ENCODE data around the gene ZKSCAN2.
A peak's percentile ranks its signal among the peaks of the same experiment; 100 is the strongest.

Gene ZKSCAN2

DNA sequence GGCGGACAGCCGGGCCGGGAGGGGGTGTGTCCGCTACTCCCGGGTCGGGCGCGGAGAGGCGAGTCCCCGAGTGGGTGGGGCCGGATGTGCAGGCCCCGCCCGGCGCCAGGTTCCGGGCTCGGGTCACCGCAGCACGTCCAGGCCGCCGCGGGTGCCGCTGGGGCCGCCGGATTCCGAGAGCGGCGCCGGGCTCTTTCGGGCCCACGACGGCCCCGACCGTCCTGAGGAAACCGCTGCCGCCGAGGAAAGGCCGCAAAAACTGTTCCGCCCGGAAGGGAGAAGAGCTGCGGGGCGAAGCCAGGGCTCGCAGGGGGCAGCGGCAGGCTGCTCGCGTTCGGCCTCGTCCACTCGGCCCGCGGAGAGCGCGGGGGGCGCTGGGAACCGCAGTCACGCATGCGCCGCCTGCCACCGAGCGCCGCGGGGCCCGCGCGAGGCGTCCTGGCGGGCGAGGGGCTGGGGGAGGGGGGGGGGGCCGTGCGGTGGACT, at the start of gene ZKSCAN2:
ZKSCAN2 (minus strand) TSS at position 376 of the 486 bp plus-strand sequence. CDS start 718 bp downstream, outside the sequence.
- peak; percentile 68 to 85 for DNase-seq

DNA sequence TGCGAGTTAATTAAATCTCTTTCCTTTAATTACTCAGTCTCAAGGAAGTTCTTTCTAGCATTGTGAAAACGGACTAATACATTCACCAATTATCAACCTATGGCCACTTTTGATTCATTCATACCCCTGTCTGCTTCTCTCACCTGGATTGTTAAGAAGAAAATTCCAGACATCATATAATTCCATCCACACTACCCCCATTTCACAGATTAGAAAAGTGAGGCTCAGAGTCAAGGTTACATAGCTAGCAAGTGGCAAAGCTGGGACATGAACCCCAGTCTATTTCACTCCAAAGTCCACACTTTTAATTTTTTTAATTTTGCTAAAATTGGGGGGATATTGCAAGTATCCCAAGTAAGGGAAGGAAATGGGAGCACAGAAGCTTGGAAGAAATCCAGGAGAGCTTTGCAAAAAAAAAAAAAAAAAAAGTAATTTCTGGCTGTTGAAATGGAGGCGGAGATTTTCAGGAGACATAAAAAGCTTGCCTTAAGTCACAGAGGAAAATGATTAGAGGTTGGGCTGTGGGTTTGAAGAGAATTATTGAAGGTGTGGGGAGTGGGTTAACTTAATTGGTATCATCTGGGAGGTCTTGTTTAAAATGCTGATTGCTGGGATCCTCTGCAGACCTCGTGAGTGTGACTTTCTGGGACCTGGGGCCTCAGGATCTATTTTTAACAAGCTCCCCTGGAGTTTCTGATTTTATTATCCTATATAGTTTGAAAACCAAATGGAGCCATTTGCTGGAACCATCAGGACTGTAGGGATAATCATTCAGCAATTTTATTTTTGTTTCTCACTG, 42.3 kb upstream of the ZKSCAN2 start:
- no peak for DNase-seq

DNA sequence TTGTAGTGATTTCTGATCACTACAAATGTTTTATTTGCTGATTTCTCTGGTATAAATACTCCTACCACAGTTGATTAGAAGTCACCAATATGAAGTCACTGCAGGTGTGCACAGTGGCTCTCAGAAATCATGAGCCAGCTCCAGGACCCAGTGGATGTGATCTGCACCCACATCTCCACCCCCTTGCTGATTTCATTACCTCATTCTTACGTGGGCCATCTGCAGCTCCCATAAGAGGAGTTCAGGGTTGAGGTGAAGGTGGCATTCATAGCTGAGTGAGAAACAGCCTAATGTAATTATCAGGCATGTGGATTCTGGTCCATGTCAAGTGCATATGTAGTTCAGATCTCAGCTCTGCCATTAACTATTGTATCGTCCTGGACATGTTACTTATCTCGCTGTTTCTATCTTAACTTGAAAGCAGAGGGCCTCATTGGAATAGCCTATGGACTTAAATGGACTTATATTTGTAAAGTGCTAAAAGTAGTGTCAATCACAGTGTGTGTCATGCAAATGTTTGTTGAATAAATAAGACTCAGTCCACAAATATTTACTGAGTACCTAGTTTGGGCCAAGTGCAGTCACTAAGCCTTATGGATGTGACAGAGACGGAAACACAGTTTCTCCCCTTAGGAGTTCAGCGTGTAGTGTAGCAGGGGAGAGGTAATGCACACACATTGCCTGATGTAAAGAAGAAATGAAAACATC, 40.7 kb upstream of the ZKSCAN2 start:
- DNase-seq = no peak

DNA sequence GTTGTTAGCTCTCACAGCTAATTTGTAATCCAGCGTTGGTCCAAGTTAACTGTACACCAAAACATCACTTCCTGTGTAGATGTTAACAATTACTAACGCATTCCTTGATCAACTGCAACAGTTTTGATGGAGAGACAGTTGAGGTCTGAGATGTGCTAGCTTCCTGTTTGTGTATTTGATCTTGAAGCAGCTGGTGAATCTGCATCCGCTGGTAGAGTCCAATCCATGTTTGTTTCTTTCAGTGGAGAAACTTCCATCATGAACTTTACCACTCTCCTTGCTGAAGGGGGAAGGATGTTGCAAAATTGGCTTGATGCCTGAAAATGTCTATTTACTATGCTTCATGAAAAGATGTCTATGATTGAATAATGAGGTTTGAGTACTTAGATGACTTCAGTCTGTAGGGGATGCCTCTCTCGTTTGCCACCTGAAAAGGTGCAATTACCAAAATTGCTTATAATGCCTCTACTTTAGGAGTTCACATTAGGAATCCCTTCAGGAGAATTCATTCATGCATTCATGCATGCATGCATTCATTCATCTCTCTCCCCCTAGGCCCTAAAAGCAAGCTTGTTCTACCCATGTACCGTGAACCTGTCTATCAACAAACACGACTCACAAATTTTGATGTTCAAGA, 39.6 kb upstream of the ZKSCAN2 start:
- no peak for DNase-seq

DNA sequence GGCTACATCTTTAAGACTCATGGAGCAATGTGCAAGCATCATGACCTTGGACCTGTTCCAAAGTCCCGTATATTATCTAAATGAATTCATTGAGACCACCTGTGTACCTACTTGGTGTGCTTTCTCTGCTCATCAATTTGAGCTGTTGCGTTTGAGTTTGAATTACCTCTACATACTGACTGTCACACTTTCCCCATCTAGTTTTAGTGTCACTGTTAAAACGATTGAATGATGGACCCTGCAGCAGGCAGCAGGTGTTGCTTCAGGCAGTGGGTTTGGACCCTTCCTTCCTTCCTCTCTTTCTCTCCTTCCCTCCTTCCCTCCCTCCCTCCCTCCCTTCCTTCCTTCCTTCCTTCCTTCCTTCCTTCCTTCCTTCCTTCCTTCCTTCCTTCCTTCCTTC, 33.9 kb upstream of the ZKSCAN2 start:
- DNase-seq = no peak

DNA sequence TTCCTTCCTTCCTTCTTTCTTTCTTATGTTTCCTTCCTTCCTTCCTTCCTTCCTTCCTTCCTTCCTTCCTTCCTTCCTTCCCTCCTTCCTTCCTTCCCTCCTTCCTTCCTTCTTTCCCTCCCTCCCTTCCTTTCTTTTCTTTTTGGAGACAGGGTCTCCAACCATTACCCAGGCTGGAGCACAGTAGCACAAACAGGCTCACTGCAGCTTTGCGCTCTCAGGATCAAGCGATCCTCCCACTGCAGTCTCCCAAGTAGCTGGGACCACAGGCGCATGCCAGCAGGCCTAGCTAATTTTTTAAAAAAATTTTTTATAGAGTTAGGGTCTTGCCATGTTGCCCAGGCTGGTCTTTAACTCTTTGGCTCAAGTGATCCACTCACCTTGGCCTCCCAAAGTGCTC, 31.8 kb upstream of the ZKSCAN2 start:
- no peak for DNase-seq

DNA sequence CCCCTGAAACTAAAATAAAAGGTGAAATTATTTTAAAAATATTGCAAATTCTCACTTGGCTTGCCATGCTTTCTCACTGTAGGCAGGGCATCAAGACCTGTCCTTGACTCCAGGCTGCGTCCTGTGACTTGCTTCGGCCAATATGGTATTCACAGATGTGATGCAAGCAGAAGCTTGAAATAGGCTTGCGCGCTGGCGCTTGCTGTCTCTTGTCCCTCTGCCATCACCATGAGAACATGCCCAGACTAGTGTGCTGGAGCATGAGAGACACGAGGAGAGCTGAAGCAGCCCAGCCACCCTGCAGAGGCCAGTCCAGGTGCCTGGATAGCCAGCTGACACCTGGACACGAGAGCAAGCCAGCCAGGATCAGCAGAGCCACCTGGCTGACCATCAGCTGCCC, 21.8 kb upstream of the ZKSCAN2 start:
- no peak for DNase-seq

DNA sequence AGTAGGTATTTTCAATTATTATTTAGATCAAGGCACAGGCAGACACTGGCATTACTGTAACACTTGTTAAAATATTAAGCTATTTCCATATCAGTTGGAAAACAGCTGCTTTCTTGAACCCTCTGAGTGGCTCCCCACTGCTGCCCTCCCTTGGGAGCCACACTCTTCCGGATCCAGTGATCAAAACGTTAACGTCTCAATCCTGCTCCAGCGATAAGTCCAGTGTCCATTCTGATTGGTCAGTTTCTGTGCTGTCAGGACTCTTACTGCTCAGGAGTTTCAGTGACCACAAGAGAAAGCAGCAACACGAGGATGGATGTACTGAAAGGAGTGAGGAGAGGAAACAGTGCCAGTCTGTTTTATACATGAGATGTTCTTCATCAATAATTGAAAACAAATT, 13.8 kb upstream of the ZKSCAN2 start:
- DNase-seq = no peak

DNA sequence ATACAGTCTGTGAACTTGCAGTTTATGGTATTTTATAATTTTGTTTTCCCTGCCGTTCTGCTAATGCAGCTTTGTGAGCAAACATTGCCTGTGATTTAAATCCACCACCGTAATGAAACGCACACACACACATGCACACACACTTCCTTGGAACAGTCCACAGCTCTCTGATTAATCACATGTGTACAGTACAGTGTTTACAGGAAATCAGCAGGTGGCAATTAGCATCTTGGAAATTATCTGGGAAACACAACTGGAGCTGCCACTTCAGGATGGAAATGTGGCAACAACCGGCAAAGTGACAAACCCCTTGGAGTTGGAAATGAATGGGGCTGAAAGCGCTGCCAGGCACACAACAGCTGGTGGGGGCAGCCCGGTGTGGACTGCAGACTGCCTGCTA, 12.9 kb upstream of the ZKSCAN2 start:
- no peak for DNase-seq

DNA sequence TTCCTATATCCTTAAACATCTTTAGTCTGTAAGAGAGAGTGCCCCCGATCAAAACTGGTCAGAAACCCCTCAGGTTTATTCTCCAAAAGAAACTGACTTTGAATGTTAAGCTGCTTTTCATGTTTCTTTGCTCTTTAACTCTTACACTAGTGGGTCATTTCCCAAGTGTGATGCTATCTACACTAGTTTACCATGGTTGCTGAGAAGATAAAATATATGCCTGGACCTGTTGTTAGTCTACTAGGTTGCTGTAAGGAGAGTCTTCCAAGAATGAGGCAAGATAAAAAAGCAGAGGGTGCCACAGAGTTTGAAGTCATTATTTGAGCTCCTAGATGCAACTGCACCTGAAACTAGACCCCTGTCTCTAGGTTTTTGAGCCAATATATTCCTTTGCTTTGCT, 12.2 kb upstream of the ZKSCAN2 start:
- DNase-seq = no peak

DNA sequence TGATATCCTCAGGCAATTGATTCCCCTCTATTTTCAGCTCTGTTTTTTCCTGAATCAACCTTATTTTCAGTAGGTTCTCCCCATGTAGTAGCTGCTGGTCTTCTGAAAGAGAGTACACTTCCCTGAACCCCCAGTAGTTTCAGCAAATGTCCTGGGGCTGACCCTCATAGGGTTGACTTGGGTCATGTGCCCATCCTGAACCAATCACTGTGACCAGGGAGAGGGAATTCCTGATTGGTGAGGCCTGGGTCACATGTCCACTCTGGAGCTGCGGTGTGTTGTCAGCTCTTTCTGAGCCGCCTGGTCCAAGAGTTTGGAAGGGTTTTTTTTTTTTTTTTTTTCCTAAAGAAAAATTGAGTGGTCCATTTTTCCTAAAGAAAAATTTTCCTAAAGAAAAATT, 8.3 kb upstream of the ZKSCAN2 start:
- no peak for DNase-seq

DNA sequence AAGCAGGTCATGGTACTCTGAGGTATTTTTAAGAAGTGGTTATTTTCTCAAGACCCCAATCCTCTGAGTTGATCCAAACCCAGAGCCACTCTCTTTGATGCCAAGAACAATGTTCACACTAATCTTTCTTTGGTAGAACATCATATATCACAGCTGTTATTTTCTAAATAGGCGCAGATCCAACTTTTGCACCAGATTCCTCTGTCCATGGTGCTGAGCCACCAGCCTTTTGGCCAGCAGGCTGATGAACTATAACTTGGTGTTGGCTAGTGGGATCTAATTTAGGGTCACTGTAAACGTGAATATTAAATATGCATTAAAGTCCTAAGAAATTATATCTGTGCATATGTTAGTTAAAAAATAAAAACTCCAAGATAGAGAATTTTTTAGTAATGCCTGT, 7.0 kb upstream of the ZKSCAN2 start:
- DNase-seq = no peak

DNA sequence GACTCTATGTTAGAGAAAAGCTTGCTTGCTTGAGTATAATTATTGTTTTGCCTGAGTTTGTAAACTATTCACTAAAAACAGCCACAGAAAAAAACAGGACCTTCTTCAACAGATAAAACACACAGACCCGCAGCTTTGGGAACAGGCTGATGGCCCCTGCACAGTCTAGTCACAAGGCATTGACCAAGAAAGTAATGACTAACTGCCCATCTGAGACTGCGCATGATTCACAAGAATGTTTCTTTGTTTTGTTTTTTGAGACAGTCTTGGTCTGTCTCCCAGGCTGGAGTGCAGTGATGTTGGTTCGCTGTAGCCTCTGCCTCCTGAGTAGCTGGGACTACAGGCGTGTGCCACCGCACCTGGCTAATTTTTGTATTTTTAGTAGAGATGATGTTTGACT, 2.8 kb upstream of the ZKSCAN2 start:
- no peak for DNase-seq

DNA sequence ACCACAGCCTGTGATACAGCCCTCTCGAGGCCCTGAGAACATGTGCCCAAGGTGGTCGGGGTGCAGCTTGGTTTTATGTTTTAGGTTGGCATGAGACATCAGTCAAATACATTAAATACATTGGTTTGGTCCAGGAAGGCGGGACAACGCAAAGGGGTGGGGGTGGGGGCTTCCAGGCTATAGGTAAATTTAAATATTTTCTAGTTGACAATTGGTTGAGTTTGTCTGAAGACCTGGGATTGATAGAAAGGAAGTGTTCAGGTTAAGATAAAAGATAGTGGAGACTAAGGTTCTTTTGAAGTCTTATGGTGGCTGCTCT, 1.2 kb upstream of the ZKSCAN2 start:
- no peak for DNase-seq

DNA sequence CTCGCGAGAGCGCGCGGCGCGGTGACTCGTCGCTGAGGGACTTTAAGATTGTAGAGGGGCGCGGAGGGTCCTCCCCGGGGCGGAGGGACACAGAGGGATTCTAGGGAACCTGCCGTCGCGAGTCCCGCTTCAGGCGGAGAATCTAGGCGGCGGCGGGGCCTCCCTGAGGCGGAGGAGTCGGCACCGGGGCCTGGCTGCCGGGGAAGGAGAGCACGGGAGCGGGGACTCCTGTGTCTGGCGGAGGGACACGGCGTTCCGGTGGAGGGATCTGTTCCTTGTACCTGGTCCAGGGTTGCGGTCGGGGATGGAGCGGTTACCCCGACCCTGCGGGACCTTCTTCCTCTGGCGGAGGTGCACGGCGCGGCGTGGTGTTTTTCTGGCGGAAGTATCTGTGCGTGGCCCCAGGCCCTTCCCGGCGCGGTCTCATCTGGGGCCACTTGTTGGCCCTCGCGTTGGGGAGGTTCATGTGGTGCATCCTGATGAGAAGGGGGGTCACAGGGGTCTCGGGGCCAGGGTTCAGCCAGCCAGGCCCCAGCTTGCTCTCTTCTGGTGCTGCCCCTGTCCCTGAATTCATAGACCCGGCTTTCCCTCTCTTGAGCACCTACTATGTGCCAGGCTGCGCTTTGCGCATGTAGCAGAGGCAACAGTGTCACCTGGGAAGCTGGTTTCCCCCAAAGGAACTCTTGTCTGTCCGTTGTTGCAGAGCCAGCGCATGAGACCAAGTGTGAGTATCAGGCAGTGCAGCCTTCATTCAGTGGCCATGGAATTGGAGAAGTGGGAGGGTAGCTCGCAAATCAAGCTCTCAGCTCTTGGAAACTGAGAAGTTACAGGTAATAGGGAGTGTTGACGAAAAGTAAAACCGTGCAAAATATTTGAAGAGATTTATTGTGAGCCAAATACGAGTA, 563 bp upstream of the ZKSCAN2 start:
- peak in 1 of 2 donors; percentile 68 for DNase-seq

DNA sequence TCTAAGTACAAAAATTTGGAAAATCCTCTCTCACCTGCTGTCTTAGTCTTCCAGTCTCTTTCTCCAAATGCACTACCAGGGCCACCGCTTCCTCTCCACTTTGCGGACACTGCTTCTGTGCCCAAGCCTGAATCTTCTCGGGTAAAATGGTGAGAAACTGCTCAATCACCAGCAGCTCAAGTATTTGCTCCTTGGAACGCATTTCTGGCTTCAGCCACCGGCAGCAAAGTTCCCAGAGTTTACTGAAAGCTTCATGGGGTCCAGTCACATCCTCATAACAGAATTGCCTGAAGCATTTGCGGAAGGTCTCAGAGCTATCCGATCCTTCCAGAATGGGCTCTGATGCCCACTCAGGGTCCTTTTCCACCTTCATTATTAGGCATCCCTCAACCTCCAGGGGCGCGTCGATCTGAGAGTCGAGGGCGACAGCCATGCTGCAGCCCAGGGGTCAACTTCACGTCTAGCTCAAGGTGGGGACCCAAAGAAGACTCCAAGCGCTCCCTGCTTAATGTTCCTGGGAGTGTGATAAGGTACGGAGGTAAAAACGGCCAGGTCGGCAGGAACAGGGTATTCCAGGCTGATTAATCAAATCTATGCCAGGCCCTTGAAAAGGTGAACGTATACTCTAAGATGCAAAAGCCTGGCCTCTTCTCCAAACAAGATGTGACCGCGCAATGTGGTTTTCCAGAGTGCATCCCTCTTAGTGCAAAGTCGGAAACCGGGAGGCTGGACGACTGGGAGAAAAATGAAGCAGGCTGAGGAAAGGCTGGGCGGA, 763 bp downstream of the ZKSCAN2 start:
- DNase-seq = no peak

DNA sequence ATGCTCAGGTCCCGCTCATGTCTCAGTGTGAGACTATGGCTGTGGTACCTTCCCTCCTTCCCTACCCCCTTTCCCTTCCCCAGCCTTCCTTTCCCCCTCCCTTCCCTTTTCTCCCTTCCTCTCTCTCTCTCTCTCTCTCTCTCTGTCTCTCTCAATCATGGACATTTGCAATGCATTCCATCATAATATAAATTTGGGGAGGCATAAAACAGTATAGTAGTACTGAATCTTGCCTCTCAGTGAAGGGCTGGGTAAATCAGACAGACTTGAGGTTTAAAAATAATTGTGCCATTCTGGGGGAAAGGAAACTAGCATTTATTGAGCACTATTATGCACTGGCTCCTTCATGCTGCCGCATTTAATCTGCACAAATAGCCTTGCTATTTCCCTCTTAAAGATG, 4.3 kb downstream of the ZKSCAN2 start:
- DNase-seq = no peak

DNA sequence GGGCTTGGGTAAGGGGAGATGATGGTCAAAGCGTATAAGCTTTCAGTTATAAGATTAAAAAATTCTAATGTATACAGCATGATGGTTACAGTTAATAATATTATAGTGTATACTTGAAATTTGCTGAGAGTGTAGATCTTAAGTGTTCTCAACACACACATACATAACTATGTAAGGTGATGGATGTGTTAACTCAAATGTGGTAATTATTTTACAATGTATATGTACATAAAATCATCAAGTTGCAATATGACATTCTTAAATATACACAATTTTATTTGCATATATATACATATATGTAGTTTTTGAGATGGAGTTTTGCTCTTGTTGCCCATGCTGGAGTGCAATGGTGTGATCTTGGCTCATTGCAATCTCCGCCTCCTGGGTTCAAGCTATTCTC, 7.2 kb downstream of the ZKSCAN2 start:
- no peak for DNase-seq

DNA sequence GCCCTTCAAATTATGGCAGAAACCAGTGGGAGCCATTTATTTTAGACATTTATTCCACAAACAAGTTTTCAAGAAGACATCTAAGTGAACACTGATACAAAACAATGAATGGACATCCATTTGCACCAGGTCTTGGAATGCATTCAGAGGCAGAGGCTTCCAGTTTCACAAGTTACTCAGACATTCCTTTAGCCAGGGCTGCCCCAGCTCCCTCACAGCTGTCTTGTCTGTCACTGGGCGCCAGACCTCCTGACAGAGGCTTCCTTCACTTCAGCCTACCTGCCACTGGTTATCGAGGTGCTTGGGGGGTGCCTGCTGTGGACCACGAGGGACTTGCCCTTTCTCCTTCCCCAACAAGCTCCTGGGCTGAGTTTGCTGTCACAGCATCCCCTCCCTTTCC, 21.7 kb downstream of the ZKSCAN2 start:
- DNase-seq = no peak

DNA sequence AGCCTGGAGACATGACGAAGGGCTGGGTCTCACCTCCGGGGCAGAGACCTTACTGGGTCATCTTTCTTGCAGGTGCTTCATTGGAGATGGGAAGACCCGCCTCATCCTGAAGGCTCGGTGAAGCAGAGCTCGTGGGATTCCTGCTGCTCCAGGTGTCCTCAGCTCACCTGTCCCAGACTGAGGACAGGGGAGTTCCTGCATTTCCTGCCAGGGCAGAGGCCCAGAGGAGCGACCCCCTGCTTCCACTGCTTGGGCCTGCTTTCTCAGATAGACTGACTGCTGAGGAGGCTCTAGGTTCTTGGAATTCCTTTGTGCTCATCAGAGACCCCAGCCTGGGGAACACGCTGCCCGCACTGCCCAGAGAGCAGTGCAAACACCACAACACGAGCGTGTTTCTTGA, 29.3 kb downstream of the ZKSCAN2 start:
- DNase-seq = no peak

DNA sequence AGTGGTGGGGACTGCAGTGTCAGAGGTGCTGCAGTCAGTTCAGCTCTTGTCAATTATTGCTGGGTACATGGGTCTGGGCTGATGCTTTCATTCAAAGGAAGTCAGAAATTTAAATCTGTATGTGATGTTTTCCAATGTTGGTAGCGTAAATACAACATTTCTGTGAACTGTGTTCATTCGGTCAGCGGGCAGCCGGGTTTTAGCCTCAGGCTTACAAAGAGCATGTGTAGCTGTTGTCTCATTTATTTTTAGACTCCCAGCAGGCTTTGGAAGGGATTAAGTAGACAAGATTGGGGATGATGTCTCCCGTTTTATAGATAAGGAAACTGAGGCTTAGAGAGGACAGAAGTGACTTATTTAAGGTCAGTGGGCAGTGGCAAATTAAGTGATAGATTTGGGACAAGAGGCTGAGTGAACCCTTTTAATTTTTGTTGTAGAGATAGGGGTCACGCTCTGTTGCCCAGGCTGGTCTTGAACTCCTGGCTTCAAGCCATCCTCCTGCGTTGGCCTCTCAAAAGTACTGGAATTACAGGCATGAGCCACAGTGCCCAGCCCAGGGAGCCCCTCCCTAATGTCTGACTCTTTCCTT, 32.8 kb downstream of the ZKSCAN2 start:
- DNase-seq = no peak

DNA sequence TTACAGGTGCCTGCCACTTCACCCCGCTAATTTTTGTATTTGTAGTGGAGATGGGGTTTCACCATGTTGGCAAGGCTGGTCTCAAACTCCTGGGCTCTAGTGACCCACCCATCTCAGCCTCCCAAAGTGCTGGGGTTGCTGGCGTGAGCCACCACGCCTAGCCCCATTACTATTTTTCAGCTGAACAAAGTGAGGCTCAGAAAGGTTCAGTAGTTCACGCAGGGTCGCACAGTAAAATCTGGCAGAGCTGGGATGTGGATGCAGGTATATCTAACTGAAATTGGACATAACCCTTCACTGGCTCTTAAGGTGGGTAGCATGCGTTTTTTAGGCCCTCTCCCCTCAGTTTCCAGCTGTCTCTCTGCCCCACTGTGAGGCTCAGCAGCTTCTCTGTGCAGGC, 33.7 kb downstream of the ZKSCAN2 start:
- no peak for DNase-seq
